H1 (cell line): Measurements from ENCODE around the gene SNX24. TPM values are rescaled to one million over a fixed set of nuclear protein-coding genes. Genes with fewer than 3 reads are reported as not detected.

ENCODE experiments used
- CTCF ChIA-PET: fragments of 300-600 bp; sonication (Branson Sonifier 250); formaldehyde crosslinking; loops from one replicate; lab custom pipeline; 2021; ENCODE audit not compliant: partially characterized antibody; lab: Charles Lee
- POLR2A ChIA-PET: fragments of 300-600 bp; sonication (Branson Sonifier 250); formaldehyde crosslinking; loops from one replicate; lab custom pipeline; 2021; ENCODE audit warnings: inconsistent platforms; ENCODE audit not compliant: partially characterized antibody; lab: Charles Lee
- DNase-seq, 2 experiments: peaks; one replicate each; pipeline versions ENCODE4 v3.0.0 to v3.0.0-alpha.2; 2010 to 2022; ENCODE audit warnings: low spot score in 2 of 2, low read depth in 1 of 2, mixed read lengths in 1 of 2
- FAIRE-seq: peaks from 2 replicates; lab custom pipeline; 2011; peaks lifted over from hg19 to GRCh38; lab: Jason Lieb, UNC
- H2AFZ ChIP-seq: 2 replicates; pipeline ENCODE4 v1.8.1; 2012; ENCODE audit warnings: low read length, inconsistent platforms
- H2AK5ac ChIP-seq: 2 replicates; pipeline ENCODE4 v1.6.1; 2013; ENCODE audit warnings: low read depth, low read length
- H2BK120ac ChIP-seq: replicated peaks from 2 replicates; pipeline ENCODE3; 2013; ENCODE audit warnings: low read depth, low read length, inconsistent platforms
- H2BK12ac ChIP-seq: 2 replicates; pipeline ENCODE4 v1.6.1; 2013; ENCODE audit warnings: low read depth, low read length
- H2BK15ac ChIP-seq: 2 replicates; pipeline ENCODE4 v1.6.1; 2013; ENCODE audit warnings: low read length
- H2BK20ac ChIP-seq: 2 replicates; pipeline ENCODE4 v1.6.1; 2013; ENCODE audit warnings: low read length
- H2BK5ac ChIP-seq: 2 replicates; pipeline ENCODE4 v1.6.1; 2013; ENCODE audit warnings: low read depth, low read length
- H3K14ac ChIP-seq: 2 replicates; pipeline ENCODE4 v1.6.1; 2013; ENCODE audit warnings: inconsistent platforms; ENCODE audit not compliant: insufficient read length
- H3K18ac ChIP-seq: 2 replicates; pipeline ENCODE4 v1.6.1; 2013; ENCODE audit warnings: low read length; ENCODE audit errors: extremely low read depth
- H3K23ac ChIP-seq: 2 replicates; pipeline ENCODE4 v1.6.1; 2013; ENCODE audit warnings: inconsistent platforms; ENCODE audit not compliant: insufficient read length
- H3K23me2 ChIP-seq: 2 replicates; pipeline ENCODE4 v1.6.1; 2013; ENCODE audit warnings: low read depth, low read length
- H3K27ac ChIP-seq: 2 replicates; pipeline ENCODE4 v1.6.1; 2011; ENCODE audit warnings: low read depth, low read length, inconsistent platforms
- H3K27me3 ChIP-seq, 4 experiments: replicated peaks in 1 of 4; 1 replicate in 1 of 4; 2 replicates in 3 of 4; pipeline versions ENCODE4 v1.6.1 to v1.8.1; 2011 to 2013; ENCODE audit warnings: low read length in 3 of 4, mild to moderate bottlenecking in 3 of 4, inconsistent platforms in 2 of 4, mixed read lengths in 2 of 4, moderate library complexity in 1 of 4; ENCODE audit not compliant: control insufficient read depth in 3 of 4, insufficient read depth in 3 of 4; ENCODE audit errors: extremely low read depth in 1 of 4
- H3K36me3 ChIP-seq, 4 experiments: 2 replicates each; pipeline versions ENCODE4 v1.6.1 to v1.8.1; 2011 to 2013; ENCODE audit warnings: mild to moderate bottlenecking in 4 of 4, low read length in 3 of 4, moderate library complexity in 2 of 4, control low read depth in 1 of 4, inconsistent platforms in 1 of 4; ENCODE audit not compliant: insufficient read depth in 4 of 4, control insufficient read depth in 2 of 4
- H3K4ac ChIP-seq: replicated peaks from 2 replicates; pipeline ENCODE3; 2013; ENCODE audit warnings: low read length, low read depth, mixed read lengths, inconsistent platforms; ENCODE audit not compliant: insufficient read length
- H3K4me1 ChIP-seq, 4 experiments: replicated peaks in 1 of 4; 1 replicate in 1 of 4; 2 replicates in 3 of 4; pipeline versions ENCODE4 v1.6.1 to v1.8.1; 2011 to 2013; ENCODE audit warnings: low read length in 3 of 4, inconsistent platforms in 2 of 4, mixed read lengths in 1 of 4; ENCODE audit not compliant: insufficient read depth in 4 of 4, control insufficient read depth in 3 of 4
- H3K4me2 ChIP-seq, 2 experiments: 2 replicates each; pipeline versions ENCODE4 v1.6.1 to v1.8.1; 2011 to 2013; ENCODE audit warnings: low read depth in 2 of 2, low read length in 2 of 2, control low read depth in 1 of 2, inconsistent platforms in 1 of 2, mild to moderate bottlenecking in 1 of 2; ENCODE audit not compliant: insufficient read depth in 1 of 2
- H3K4me3 ChIP-seq, 4 experiments: fragments of 200-600, 300-600 bp in 1 of 4; sonication (generic), shearing (Covaris generic), sonication (Bioruptor Twin) in 1 of 4; 2 replicates each; pipeline versions ENCODE4 v1.5.1 to v1.8.1; 2011 to 2016; ENCODE audit warnings: low read length in 4 of 4, low read depth in 3 of 4, control low read depth in 2 of 4, inconsistent platforms in 2 of 4, mild to moderate bottlenecking in 2 of 4, mixed read lengths in 1 of 4, moderate library complexity in 1 of 4; ENCODE audit not compliant: insufficient read depth in 2 of 4; ENCODE audit errors: extremely low read depth in 1 of 4
- H3K56ac ChIP-seq: replicated peaks from 2 replicates; pipeline ENCODE3; 2013; ENCODE audit warnings: low read depth, mild to moderate bottlenecking, mixed read lengths, low read length, inconsistent platforms; ENCODE audit not compliant: insufficient read length
- H3K79me1 ChIP-seq: 2 replicates; pipeline ENCODE4 v1.6.1; 2013; ENCODE audit warnings: low read depth, low read length, control low read depth
- H3K79me2 ChIP-seq, 2 experiments: 2 replicates each; pipeline versions ENCODE4 v1.6.1 to v1.8.1; 2012 to 2013; ENCODE audit warnings: low read length in 2 of 2, mild to moderate bottlenecking in 2 of 2, inconsistent platforms in 1 of 2; ENCODE audit not compliant: insufficient read depth in 2 of 2, control insufficient read depth in 1 of 2
- H3K9ac ChIP-seq, 4 experiments: replicated peaks in 1 of 4; 1 replicate in 1 of 4; 2 replicates in 3 of 4; pipeline versions ENCODE4 v1.6.1 to v1.8.1; 2011 to 2013; ENCODE audit warnings: low read depth in 3 of 4, low read length in 3 of 4, control low read depth in 2 of 4, mild to moderate bottlenecking in 2 of 4, moderate library complexity in 2 of 4, inconsistent platforms in 1 of 4; ENCODE audit errors: extremely low read depth in 1 of 4
- H3K9me3 ChIP-seq, 2 experiments: 2 replicates each; pipeline versions ENCODE4 v1.6.1 to v1.8.1; 2012 to 2013; ENCODE audit warnings: mild to moderate bottlenecking in 2 of 2, moderate library complexity in 2 of 2, control low read depth in 1 of 2, inconsistent platforms in 1 of 2, low read depth in 1 of 2, low read length in 1 of 2, mixed read lengths in 1 of 2; ENCODE audit not compliant: insufficient read depth in 2 of 2
- H4K20me1 ChIP-seq, 2 experiments: replicated peaks in 1 of 2; 2 replicates each; pipeline versions ENCODE3 to v1.8.1; 2011 to 2013; ENCODE audit warnings: inconsistent platforms in 2 of 2, low read length in 2 of 2, mild to moderate bottlenecking in 1 of 2; ENCODE audit not compliant: insufficient read depth in 2 of 2, control insufficient read depth in 1 of 2
- H4K5ac ChIP-seq: 2 replicates; pipeline ENCODE4 v1.6.1; 2013; ENCODE audit warnings: low read length, low read depth, mixed read lengths, inconsistent platforms; ENCODE audit not compliant: insufficient read length
- H4K8ac ChIP-seq: 2 replicates; pipeline ENCODE4 v1.8.0; 2013; ENCODE audit warnings: mild to moderate bottlenecking, moderate library complexity, low read length, inconsistent platforms; ENCODE audit not compliant: insufficient read depth; ENCODE audit errors: extremely low read depth
- H4K91ac ChIP-seq: replicated peaks from 2 replicates; pipeline ENCODE3; 2013; ENCODE audit warnings: low read length, mixed read lengths, inconsistent platforms; ENCODE audit not compliant: insufficient read length
- ASH2L ChIP-seq: fragments of 200-600, 300-600 bp; sonication (generic); IDR thresholded peaks from one replicate; pipeline ENCODE4 v1.7.1; 2017; ENCODE audit warnings: low read length
- CTBP2 ChIP-seq: IDR thresholded peaks from 2 replicates; pipeline ENCODE4 v1.7.0; 2011; ENCODE audit warnings: borderline replicate concordance, mild to moderate bottlenecking, moderate library complexity, mixed read lengths, low read length; ENCODE audit not compliant: insufficient read depth, insufficient read length
- JUN ChIP-seq: IDR thresholded peaks from 2 replicates; pipeline ENCODE4 v1.6.1; 2011; ENCODE audit warnings: low read depth, mild to moderate bottlenecking, improper control_type of control experiment, low read length
- PHF8 ChIP-seq: fragments of 200-600 bp; sonication (generic); conservative IDR thresholded peaks from 2 replicates; pipeline ENCODE4 v1.7.1; 2012; ENCODE audit warnings: low read depth, mild to moderate bottlenecking, inconsistent platforms, low read length, moderate library complexity
- RNF2 ChIP-seq: fragments of 200-900, 300-1000 bp; sonication (generic); IDR thresholded peaks from 2 replicates; pipeline ENCODE4 v1.7.1; 2016; ENCODE audit warnings: borderline replicate concordance, low read depth, mild to moderate bottlenecking, antibody characterized with exemption, low read length; ENCODE audit not compliant: poor library complexity, severe bottlenecking; ENCODE audit errors: missing control alignments
- SIX5 ChIP-seq: IDR thresholded peaks from 2 replicates; pipeline ENCODE4 v1.6.1; 2011; ENCODE audit warnings: mild to moderate bottlenecking, low read depth, low read length
- WGBS, 2 experiments: shearing (Covaris generic) in 1 of 2; methylation state at CpG; one replicate each; pipeline versions ENCODE4 v1.1.6 to v1.1.7; 2013 to 2015; ENCODE audit warnings: low lambda C conversion rate in 2 of 2, mixed read lengths in 2 of 2, inconsistent platforms in 1 of 2, low coverage in 1 of 2, missing lambda C conversion rate in 1 of 2; ENCODE audit not compliant: insufficient replicate concordance in 2 of 2, insufficient coverage in 1 of 2, insufficient read length in 1 of 2; ENCODE audit errors: extremely low coverage in 1 of 2, missing lambda C conversion rate in 1 of 2; 5-methylcytosine and 5-hydroxymethylcytosine counted together
- polyA plus RNA-seq, 7 experiments: library from polyadenylated mRNA; depleted of rRNA in 3 of 7; stranded (reverse) in 5 of 7; unstranded in 2 of 7; fragments of >200 nt in 5 of 7; fragments of 200-250 nt in 2 of 7; gene quantifications; 1 replicate in 5 of 7; 2 replicates in 1 of 7; 4 replicates in 1 of 7; pipeline versions ENCODE4 v1.2.1 to v1.2.3, GENCODE V29; 2011 to 2013; ENCODE audit warnings: missing spikeins in 2 of 7, mixed read lengths in 2 of 7
- total RNA-seq: library from RNA; stranded (reverse); fragmentation: NEBNext Ultra II Directional; extraction: Animal tissue kit (Norgen Biotek cat#: 25700); gene quantifications from 2 replicates; pipeline ENCODE4 v1.2.1, GENCODE V29; 2021

Gene SNX24
- total and polyA plus RNA-seq, 2 of the 8 experiments (the other 6 are each of a cell fraction or from before 2014, with no cell fraction given), result 7.3 to 14.3 TPM

DNA sequence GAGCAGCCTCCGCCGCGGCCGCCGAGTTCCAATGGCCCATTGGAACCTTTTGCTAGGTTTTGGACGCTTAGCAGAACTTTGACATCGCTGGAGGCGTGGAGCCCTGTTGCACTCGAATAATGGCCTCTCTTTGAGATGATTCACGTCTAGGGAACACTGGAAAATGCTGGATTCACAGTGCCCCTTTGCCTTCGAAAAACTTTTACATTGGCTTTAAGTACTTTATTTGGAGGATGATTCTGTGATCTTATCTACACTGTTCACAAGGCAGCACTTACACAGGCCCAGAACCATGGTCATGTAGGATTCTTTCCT lies 191.6 kb downstream of the SNX24 start:
- no peaks in the 10 kb centered on the region for H3K36me3 ChIP-seq
- WGBS, 2 experiments, result 4% methylated on average over 11 of the region's 11 CpGs; no CpG with 5 or more reads in 1 of the 2 experiments
- H3K4me2 ChIP-seq, result peak overlapping the region; percentile 82 to 91
- H3K18ac ChIP-seq, result no peak overlapping the region
- H4K20me1 ChIP-seq, result peaks cover 0 to 2% of the 10 kb centered on the region in 2 experiments
- peaks cover 0 to 8% (median 2%) of the 10 kb centered on the region in 4 experiments; a peak in 3 of 7 replicates for H3K4me1 ChIP-seq
- no peak overlapping the region for H3K4ac ChIP-seq
- H2BK15ac ChIP-seq, result no peak overlapping the region
- no peak overlapping the region for H3K27ac ChIP-seq
- H3K79me1 ChIP-seq, result no peaks in the 10 kb centered on the region
- H3K79me2 ChIP-seq, result no peaks in the 10 kb centered on the region
- peak overlapping the region; percentile 8 for H4K5ac ChIP-seq
- no peak overlapping the region for H2BK20ac ChIP-seq
- peaks cover 0 to 26% (median 11%) of the 10 kb centered on the region in 4 experiments; a peak in 6 of 7 replicates for H3K27me3 ChIP-seq
- POLR2A ChIA-PET, result interaction anchor here (0.9 kb wide), 1 partner anchor 25 kb away, joined by 4 read pairs; no protein-coding TSS in a partner anchor
- no peak overlapping the region for H2BK12ac ChIP-seq
- CTCF ChIA-PET, result interaction anchor here (0.6 to 1.6 kb wide), 3 partner anchors 9 to 295 kb away, joined by 3 read pairs; no protein-coding TSS in a partner anchor
- H2BK120ac ChIP-seq, result no peak overlapping the region
- H3K9me3 ChIP-seq, result no peaks in the 10 kb centered on the region
- peak overlapping the region; percentile 45; the same call in 1 of the 2 replicates for H4K8ac ChIP-seq
- no peak overlapping the region for H2AK5ac ChIP-seq
- TF ChIP-seq PHF8, result 0 out of 2 replicates have a peak, but pooled peaks have one; percentile 4
- TF ChIP-seq RNF2, result peak; percentile 57
- TF ChIP-seq SIX5, result no peak
- no peak for TF ChIP-seq JUN
- peak; percentile 43 for TF ChIP-seq ASH2L
- TF ChIP-seq CTBP2, result peak; percentile 46
- H3K9ac ChIP-seq, result peak overlapping the region in 1 of 4 experiments; percentile 69; a peak in 2 of 7 replicates
- no peak overlapping the region for H4K91ac ChIP-seq
- H2AFZ ChIP-seq, result peak overlapping the region; percentile 72
- no peak overlapping the region for H3K56ac ChIP-seq
- no peak overlapping the region for H2BK5ac ChIP-seq
- FAIRE-seq (no peak), DNase-seq (no peak)
- no peak overlapping the region for H3K14ac ChIP-seq
- peak overlapping the region; percentile 64 to 92 (median 70) for H3K4me3 ChIP-seq
- H3K23me2 ChIP-seq, result peaks cover 9% of the 10 kb centered on the region
- H3K23ac ChIP-seq, result no peak overlapping the region
